ENCODE data around the gene MKKS. TPM values are rescaled to one million over a fixed set of nuclear protein-coding genes. Genes with fewer than 3 reads are reported as not detected.

The MKKS gene
- total and polyA plus RNA-seq, 9 donors, result 7.7 to 21.9 (median 15.0) TPM

GRCh38 chr20:10472871-10473270, 38.8 kb upstream of the MKKS start:
- intact Hi-C loops (cut with DNase I), result loop anchor here in 1 of 4 donors (10.0 kb wide), 1 partner anchor 172 kb away; no protein-coding TSS in a partner anchor

DNA sequence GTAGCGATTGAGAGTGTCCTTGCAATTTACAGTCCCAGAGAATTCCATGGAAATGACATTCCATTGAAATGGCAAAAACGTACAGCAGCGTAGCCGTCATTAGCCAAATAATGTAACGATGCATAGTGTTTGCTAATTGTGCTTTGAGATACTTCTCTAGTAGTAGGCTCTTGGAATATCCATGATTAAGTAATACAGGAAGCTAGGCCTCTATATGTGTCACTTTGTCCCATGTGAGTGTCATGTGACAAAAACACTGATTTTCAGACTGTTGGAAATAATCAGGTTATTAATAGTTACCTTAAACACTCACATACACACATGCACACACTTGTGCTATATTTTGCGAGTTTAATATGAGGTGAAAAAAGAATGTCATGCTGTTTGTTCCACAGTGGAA, 36.3 kb upstream of the MKKS start:
- intact Hi-C loops (cut with DNase I), result loop anchor here in 1 of 4 donors (10.0 kb wide), 1 partner anchor 175 kb away; no protein-coding TSS in a partner anchor
- WGBS, 3 donors, result 93 to 94% (median 94%) methylated on average over 6 of the region's 6 CpGs
- Histone ChIP-seq H3K4me3 (no peak overlapping the region), H3K9me3 (no peaks in the 10 kb centered on the region), H3K27ac (no peak overlapping the region), H3K36me3 (no peaks in the 10 kb centered on the region), H3K27me3 (no peaks in the 10 kb centered on the region), H3K4me1 (ENCODE audit: insufficient read depth) (peaks cover 8% of the 10 kb centered on the region)
- TF ChIP-seq, protein P1, sequence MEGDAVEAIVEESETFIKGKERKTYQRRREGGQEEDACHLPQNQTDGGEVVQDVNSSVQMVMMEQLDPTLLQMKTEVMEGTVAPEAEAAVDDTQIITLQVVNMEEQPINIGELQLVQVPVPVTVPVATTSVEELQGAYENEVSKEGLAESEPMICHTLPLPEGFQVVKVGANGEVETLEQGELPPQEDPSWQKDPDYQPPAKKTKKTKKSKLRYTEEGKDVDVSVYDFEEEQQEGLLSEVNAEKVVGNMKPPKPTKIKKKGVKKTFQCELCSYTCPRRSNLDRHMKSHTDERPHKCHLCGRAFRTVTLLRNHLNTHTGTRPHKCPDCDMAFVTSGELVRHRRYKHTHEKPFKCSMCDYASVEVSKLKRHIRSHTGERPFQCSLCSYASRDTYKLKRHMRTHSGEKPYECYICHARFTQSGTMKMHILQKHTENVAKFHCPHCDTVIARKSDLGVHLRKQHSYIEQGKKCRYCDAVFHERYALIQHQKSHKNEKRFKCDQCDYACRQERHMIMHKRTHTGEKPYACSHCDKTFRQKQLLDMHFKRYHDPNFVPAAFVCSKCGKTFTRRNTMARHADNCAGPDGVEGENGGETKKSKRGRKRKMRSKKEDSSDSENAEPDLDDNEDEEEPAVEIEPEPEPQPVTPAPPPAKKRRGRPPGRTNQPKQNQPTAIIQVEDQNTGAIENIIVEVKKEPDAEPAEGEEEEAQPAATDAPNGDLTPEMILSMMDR (IDR thresholded peaks at IDR 0.05), result no peak
- TF ChIP-seq POLR2A (IDR thresholded peaks at IDR 0.05) (no peak), EP300 (IDR thresholded peaks at IDR 0.05) (no peak)
- DNase-seq, result no peak

More at GRCh38 chr20:10472871-10473270, 38.8 kb upstream of the MKKS start:
- Histone ChIP-seq H3K9me3 (no peaks in the 10 kb centered on the region), H3K4me3 (no peak overlapping the region), H3K27me3 (no peaks in the 10 kb centered on the region), H3K36me3 (no peaks in the 10 kb centered on the region), H3K4me1 (ENCODE audit: insufficient read depth) (peaks cover 3% of the 10 kb centered on the region), H3K27ac (no peak overlapping the region)
- WGBS, 3 donors, result 20 to 32% (median 27%) methylated on average over 2 of the region's 2 CpGs
- no peak for TF ChIP-seq EP300 (IDR thresholded peaks at IDR 0.05)
- no peak for TF ChIP-seq POLR2A (IDR thresholded peaks at IDR 0.05)
- TF ChIP-seq, protein P1 (IDR thresholded peaks at IDR 0.05), result no peak
- DNase-seq, result no peak

DNA sequence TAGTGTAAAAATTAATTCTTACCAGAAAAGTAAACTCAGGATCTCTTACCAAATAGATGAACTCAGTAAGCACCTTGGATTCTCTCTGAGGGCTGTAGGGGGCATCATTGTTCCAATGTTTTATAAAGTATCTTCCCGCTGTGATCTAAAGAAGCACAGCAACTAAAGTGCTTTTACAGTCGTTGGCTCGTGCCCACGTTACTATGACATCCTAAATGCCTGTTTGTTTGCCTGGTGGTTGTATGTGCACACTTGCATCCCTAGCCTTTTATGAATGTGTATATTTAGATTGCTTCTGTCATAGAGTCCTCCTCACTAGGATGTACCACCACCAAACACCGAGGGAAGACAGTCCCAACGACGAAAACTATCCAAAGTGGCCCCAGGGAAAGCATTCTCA, 35.6 kb upstream of the MKKS start:
- H3K9me3 ChIP-seq, result no peaks in the 10 kb centered on the region
- no peaks in the 10 kb centered on the region for H3K36me3 ChIP-seq
- H3K27me3 ChIP-seq, result no peaks in the 10 kb centered on the region
- 31 to 43% (median 38%) methylated on average over 7 of the region's 7 CpGs for WGBS, 3 donors
- DNase-seq, result peak in 1 of 5 donors; percentile 56
- H3K27ac ChIP-seq, result no peak overlapping the region
- intact Hi-C loops (cut with DNase I), result no loop called here
- H3K4me3 ChIP-seq, result no peak overlapping the region
- H3K4me1 ChIP-seq (ENCODE audit: insufficient read depth), result peaks cover 11% of the 10 kb centered on the region
- TF ChIP-seq, protein P1 (IDR thresholded peaks at IDR 0.05), result peak in 2 of 3 donors; percentile 40 to 60
- TF ChIP-seq EP300 (IDR thresholded peaks at IDR 0.05), result no peak
- TF ChIP-seq POLR2A (IDR thresholded peaks at IDR 0.05), result no peak

GRCh38 chr20:10469056-10469455, 35.0 kb upstream of the MKKS start:
- H3K36me3 ChIP-seq, result no peaks in the 10 kb centered on the region
- H3K9me3 ChIP-seq, result no peaks in the 10 kb centered on the region
- H3K4me3 ChIP-seq, result no peak overlapping the region
- no peaks in the 10 kb centered on the region for H3K27me3 ChIP-seq
- TF ChIP-seq POLR2A (IDR thresholded peaks at IDR 0.05) (no peak), EP300 (IDR thresholded peaks at IDR 0.05) (no peak)
- TF ChIP-seq, protein P1 (IDR thresholded peaks at IDR 0.05), result no peak
- no peak for DNase-seq
- H3K4me1 ChIP-seq (ENCODE audit: insufficient read depth), result peaks cover 11% of the 10 kb centered on the region
- no peak overlapping the region for H3K27ac ChIP-seq
- intact Hi-C loops (cut with DNase I), result no loop called here
- WGBS, 3 donors, result 83 to 89% (median 85%) methylated on average over 2 of the region's 2 CpGs
